Hepatocyte (in vitro differentiated cells): ENCODE data around the gene AOX1.

ENCODE experiments used
- CTCF ChIP-seq: fragments of 200-600 bp; sonication (generic); IDR thresholded peaks from 2 replicates; pipeline ENCODE4 v1.5.1; 2016; ENCODE audit warnings: antibody characterized with exemption, mild to moderate bottlenecking; ENCODE audit not compliant: poor library complexity
- EZH2 ChIP-seq: fragments of 200-600 bp; sonication (generic); IDR thresholded peaks from 2 replicates; pipeline ENCODE4 v1.6.1; 2016; ENCODE audit warnings: antibody characterized with exemption, mild to moderate bottlenecking, borderline replicate concordance
- EZH2phosphoT487 ChIP-seq: fragments of 200-600 bp; sonication (generic); IDR thresholded peaks from one replicate; pipeline ENCODE4 v1.6.1; 2018; ENCODE audit warnings: antibody characterized with exemption, mild to moderate bottlenecking, low read depth, moderate library complexity; ENCODE audit not compliant: unreplicated experiment, severe bottlenecking

- TF ChIP-seq CTCF (no peak), EZH2 (no peak), EZH2phosphoT487 (no peak)
Measured at GRCh38 chr2:200619279-200619678, 33.5 kb downstream of the AOX1 start.
